Embryonic facial prominence (tissue), 1 donor: ENCODE results near the gene TMEM253.

Experiments used
- DNase-seq: peaks from one replicate; pipeline ENCODE4 v3.0.0-alpha.2; 2016; ENCODE audit errors: extremely low spot score

Gene TMEM253

GRCh38 chr14:21100931-21101330 lies at the start of gene TMEM253:
TMEM253 (plus strand) TSS chr14:21101066; CDS start chr14:21101344, 278 bp downstream.
- no peak for DNase-seq

- no peak for DNase-seq
Observed at GRCh38 chr14:21053184-21054122, 47.4 kb upstream of the TMEM253 start.

- DNase-seq: no peak
Observed at GRCh38 chr14:21054123-21054767, 46.6 kb upstream of the TMEM253 start.

- no peak for DNase-seq
Observed at GRCh38 chr14:21054768-21055145, 46.1 kb upstream of the TMEM253 start.

- no peak for DNase-seq
Observed at GRCh38 chr14:21055432-21056117, 45.3 kb upstream of the TMEM253 start.

- no peak for DNase-seq
Observed at GRCh38 chr14:21056520-21057163, 44.2 kb upstream of the TMEM253 start.

- no peak for DNase-seq
Observed at GRCh38 chr14:21057803-21058675, 42.8 kb upstream of the TMEM253 start, which contains the start of gene RNASE8. RNASE8 (plus strand) TSS chr14:21057822; CDS start chr14:21057893, 71 bp downstream.

GRCh38 chr14:21058903-21059302 lies 42.0 kb upstream of the TMEM253 start:
- no peak for DNase-seq

- DNase-seq: no peak
Observed at GRCh38 chr14:21059842-21060613, 40.8 kb upstream of the TMEM253 start.

- no peak for DNase-seq
Observed at GRCh38 chr14:21060614-21061346, 40.1 kb upstream of the TMEM253 start.

GRCh38 chr14:21061347-21061668 lies 39.6 kb upstream of the TMEM253 start:
- no peak for DNase-seq

GRCh38 chr14:21063479-21063878 lies 37.4 kb upstream of the TMEM253 start:
- no peak for DNase-seq

- no peak for DNase-seq
Observed at GRCh38 chr14:21066882-21067502, 33.9 kb upstream of the TMEM253 start.

GRCh38 chr14:21068521-21069387 lies 32.1 kb upstream of the TMEM253 start:
- DNase-seq: peak; percentile 48

GRCh38 chr14:21069388-21070082 lies 31.3 kb upstream of the TMEM253 start:
- DNase-seq: peak; percentile 51

- DNase-seq: peak; percentile 36
Observed at GRCh38 chr14:21070083-21070609, 30.7 kb upstream of the TMEM253 start, which contains the start of gene ARHGEF40. ARHGEF40 (plus strand) TSS chr14:21070304; CDS start chr14:21070397, 93 bp downstream.
